HG03045 (cell line): Measurements from ENCODE around the gene PSMB3.
A peak's percentile ranks its signal among the peaks of the same experiment; 100 is the strongest.
"Not testable (repeated sequence)": the region's sequence is repeated elsewhere in the genome, so short reads cannot be mapped to it uniquely, and the experiment has no call there.

Experiments used
- ATAC-seq: cut with Tn5 transposase; IDR thresholded peaks from one replicate; pipeline ENCODE4 v1.9.1; 2021; ENCODE audit warnings: mild to moderate bottlenecking, moderate library complexity; ENCODE audit not compliant: unreplicated experiment

PSMB3 gene

DNA sequence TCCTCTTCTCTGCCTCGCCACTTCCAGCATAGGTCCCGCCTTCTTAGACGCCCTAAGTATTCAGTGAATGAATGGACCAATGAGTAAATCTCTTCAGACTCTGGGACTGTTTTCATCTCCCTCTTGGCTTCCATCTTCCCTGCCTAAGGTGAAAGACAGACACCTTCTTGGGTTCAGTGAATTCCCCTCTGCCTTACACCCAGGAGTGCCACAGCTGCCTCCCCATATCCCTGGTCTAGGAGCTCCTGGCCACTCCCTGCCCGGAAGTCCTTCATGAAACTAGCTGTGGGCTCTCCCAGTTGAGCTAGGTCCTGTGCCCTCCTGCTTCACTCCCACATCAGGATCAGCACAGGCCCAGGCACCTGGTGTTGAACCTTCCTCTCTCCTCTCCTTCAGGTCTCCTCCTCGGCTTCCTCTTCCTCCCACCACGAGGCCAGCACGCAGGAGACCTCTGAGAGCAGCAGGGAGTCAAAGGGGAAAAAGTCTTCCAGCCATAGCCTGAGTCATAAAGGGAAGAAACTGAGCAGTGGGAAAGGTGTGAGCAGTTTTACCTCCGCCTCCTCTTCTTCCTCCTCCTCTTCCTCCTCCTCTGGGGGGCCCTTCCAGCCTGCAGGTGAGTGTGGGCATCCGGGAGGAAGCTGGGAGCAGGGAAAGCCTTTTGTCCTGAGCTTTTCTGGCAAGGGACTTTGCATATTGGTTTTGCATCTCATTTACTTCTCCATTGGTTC lies 37.2 kb upstream of the PSMB3 start:
- ATAC-seq = no peak

- ATAC-seq = no peak
These were observed 36.1 kb upstream of the PSMB3 start for GRCh38 chr17:38716368-38717005.

- no peak for ATAC-seq
These were observed 35.3 kb upstream of the PSMB3 start for GRCh38 chr17:38717139-38717745.

DNA sequence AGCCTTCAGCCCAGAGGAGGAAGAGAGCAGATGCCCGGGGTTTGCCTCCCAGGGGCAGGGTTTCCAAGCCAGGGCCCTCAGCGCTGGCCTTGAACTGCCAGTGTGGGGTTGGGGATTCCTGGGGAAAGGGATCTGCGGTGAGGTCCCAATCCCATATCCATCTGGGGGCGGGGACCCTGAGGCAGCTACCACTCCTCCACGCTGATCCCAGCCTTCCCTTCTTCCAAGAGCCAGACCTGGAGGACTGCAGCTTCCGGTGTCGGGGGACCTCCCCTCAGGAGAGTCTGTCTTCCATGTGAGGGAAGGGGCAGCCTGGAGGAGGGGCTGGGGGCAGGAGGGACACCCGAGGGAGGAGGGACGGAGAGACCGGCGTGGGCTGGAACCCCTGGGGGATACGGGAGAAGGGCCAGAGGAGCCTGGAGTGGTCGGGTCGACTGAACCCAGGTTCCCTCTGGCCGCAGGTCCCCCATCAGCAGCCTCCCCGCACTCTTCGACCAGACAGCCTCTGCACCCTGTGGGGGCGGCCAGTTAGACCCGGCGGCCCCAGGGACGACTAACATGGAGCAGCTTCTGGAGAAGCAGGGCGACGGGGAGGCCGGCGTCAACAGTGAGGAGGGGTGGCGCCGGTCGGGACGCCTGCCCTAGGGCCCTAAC lies 33.1 kb upstream of the PSMB3 start:
- ATAC-seq = no peak

DNA sequence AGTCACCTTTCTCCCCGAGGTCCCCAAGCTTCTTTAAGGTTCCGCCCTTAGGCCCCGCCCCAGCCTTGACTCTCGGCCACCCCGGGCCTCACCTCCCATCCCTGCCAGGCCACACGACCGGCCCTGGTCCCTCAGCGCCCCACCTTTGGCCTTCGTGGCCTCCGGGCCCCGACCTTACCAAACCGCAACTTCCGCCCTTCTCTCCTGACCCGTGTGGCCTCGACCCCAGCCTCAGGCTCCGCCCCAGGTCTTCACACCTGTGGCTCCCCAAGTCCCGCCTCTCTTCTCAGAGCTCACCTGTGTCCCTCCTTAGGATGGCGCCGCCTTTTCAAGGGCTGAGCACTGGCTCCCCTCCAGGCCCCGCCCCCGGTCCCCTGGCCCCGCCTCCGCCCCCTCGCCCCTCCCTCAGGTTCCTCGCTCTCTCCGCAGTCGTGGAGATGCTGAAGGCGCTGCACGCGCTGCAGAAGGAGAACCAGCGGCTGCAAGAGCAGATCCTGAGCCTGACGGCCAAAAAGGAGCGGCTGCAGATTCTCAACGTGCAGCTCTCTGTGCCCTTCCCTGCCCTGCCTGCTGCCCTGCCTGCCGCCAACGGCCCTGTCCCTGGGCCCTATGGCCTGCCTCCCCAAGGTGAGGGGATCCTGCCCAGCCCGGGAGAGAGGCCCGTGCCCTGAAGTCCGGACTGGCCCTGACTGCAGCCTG lies 32.4 kb upstream of the PSMB3 start:
- ATAC-seq = no peak

DNA sequence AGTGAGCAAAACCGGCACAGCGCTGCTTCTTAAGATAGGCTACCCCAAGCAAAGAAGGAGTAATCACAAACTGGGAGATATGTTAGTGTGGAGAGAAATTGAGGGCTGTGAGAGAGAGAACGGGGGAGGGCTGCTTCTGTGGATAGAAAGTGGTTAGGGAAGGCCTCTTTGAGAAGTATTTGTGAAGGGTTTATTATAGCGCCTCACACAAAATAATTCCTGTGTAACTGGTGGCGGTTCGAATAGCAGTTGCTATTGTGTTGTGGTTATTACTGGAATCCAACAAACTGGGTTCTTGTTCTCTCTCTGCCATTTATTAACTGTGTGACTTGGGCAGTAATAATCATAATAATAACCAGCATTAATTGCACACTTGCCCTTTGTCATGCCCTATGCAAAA lies 31.6 kb upstream of the PSMB3 start:
- no peak for ATAC-seq

GRCh38 chr17:38721802-38722201 lies 30.7 kb upstream of the PSMB3 start:
- ATAC-seq = no peak

DNA sequence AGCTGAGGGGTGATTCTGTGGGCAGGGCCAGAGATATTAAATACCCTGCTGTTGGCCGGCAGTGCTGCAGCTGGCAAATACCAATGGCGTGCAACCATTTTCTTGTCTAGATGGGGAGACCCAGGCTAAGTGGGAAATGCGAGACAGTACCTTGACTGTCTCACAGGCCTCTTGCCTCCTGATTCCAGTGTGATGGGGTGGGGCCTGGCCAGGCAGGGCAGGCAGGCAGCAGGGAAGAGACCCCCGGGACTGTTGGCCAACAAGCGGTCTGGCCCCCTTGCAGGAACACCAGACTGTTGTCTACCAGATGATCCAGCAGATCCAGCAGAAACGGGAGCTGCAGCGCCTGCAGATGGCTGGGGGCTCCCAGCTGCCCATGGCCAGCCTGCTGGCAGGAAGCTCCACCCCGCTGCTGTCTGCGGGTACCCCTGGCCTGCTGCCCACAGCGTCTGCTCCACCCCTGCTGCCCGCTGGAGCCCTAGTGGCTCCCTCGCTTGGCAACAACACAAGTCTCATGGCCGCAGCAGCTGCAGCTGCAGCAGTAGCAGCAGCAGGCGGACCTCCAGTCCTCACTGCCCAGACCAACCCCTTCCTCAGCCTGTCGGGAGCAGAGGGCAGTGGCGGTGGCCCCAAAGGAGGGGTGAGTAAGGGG lies 28.1 kb upstream of the PSMB3 start:
- no peak for ATAC-seq

DNA sequence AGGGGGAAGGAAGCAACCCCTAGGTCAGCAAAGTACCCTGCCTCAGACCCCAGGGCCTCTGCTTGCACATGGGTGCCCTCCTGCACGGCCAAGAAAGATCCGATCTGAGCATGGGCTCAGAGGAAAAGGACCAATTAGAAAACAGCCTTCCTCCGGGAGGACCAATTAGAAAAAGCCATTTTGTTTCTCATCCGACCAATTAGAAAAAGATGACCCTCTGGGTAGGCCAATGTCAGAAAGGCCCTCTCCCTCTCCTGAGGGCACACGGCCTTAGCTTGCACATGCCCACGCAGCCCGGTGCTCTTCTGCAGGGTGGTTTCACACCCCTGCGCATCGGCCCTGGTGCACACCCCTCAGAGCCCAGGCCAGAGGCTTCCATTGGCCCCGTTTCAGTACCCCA lies 27.5 kb upstream of the PSMB3 start:
- no peak for ATAC-seq

DNA sequence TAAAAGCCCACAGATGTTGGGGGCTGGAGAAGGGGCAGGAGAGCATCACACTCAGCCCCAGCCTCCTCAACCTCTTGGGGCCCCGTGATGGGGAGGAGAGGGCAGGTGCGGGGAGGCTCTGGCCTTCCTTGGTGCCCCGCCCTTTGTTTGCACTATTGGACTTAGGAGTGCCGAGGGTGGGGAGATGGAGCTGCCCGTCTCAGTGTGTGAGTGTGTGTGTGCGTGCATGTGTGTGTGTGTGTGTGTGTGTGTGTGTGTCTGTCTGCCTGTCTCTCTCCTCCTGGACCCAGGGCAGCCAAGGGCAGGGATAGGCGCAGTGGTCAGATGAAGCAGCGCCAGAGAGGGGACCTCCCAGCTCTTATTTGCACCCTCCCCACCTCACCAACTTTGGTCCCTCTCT lies 26.4 kb upstream of the PSMB3 start:
- not testable (repeated sequence) for ATAC-seq

DNA sequence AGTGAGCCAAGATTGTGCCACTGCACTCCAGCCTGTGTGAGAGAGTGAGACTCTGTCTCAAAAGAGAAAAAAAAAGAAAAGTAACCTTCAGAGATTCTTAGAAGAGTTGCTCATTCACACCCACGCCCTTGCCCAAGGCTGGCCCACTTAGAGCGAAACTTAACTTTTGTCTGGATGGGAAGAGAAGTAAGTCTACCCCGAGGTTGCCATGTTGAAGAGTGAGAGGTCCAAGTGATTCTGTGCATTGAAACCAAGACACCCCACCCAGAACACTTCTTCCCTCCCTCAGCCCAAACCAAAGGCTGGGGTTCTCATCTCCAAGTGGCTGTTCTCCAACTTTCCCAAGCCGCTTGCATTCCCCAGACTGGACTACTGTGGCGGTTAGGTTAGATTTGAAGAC lies 24.8 kb upstream of the PSMB3 start:
- ATAC-seq = no peak

DNA sequence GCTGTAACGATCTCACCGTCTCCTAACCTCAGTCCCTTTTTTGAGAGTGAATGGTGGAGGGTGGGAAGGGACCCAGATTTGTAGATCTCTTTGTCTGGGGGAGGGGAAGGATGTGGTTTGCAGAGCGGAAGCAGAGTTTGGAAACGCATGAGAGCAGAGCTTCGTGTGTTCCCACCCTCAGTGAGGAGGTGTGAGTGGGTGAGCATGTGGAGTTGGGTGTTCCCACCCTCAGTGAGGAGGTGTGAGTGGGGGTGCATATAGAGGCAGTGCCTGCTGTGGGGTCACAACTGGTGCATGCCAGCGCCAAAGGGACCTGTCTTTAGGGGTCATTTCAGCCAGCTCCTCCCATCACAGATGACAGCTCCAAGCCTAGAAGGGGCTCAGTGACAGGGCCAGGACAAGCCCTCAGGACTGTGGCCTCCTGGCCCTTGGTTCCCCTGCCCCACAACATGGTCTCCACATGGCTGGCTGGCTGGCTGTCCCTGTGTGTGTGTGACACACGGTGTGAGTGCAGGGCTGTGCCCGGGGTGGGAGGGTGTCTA lies 24.2 kb upstream of the PSMB3 start:
- ATAC-seq = no peak

- no peak for ATAC-seq
These were observed 23.1 kb upstream of the PSMB3 start for GRCh38 chr17:38729368-38729885.

DNA sequence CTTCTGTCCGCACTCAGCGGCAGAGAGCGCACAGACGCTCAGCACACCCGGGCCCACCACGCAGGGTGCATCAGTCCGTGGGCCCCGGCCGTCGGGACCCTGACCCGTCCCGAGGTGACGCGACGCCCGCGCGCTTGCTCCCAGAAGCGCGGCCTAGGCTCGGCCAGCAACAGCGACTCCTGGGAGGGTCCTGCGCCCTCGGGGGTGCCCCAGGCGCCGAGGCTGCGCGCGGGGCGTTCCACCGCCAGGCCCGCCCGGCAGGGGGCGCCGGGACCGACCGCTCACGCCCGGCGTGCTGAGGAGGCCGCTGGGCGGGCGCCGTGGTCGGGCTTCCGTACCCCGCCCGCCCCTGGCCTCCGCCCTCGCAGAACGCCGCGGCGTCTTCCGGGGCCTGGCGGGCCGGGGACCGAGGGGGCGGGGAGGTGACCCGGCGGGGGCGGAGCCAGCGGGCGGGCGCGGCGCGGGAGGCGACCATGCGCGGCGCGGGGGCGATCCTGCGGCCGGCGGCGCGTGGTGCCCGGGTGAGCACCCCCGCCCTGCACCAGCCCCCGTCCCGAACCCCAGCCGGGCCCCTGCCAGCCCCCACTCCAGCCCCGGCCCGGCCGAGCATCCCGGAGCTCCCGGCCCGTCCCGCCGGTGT lies 22.5 kb upstream of the PSMB3 start, which contains the start of gene CISD3:
TSS of gene CISD3 (plus strand) at position 456 of the 640 bp plus-strand sequence. CDS start at position 474, 18 bp downstream.
- ATAC-seq = peak; percentile 77

- no peak for ATAC-seq
These were observed 21.8 kb upstream of the PSMB3 start for GRCh38 chr17:38730526-38731379.

DNA sequence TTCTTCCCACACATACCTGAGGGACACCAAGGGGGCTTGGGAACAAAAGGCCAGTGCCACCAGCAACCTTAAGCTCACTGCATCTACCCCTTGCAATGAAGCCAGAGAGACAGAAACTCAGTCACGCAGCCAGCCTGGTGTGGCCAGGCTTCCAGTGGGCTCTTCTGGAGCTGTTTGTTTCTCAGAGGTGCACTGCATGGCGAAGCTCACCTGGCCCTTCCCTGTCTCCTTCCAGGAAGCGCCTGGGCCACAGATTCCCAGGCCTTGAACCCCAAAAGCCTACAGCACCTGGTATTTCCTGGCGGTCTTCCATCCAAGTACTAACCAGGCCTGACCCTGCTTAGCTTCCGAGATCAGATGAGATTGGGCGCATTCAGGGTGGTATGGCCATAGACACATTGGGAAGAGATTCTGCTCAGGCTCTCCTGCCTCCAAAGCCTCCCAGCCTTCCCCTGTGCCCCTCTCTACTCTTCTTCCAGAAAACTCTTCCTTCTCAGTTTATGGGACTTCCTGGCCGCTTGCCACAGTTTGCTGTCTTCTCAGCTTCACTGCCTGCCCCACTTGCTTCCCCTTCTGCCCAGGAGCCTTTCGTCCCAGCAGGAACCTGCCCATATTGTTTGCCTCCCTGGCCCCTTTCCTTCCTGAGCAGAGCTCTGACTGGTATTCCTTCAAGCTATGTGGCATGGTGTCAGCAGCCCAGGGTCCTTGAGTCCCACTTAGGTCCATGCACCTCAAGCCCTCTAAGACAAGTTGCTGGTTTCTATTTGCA lies 20.8 kb upstream of the PSMB3 start:
- no peak for ATAC-seq

GRCh38 chr17:38732376-38733281 lies 19.9 kb upstream of the PSMB3 start:
- no peak for ATAC-seq
